Measurements from ENCODE around the gene PXN. TPM values are rescaled to one million over a fixed set of nuclear protein-coding genes. Genes with fewer than 3 reads are reported as not detected.
"Not testable (repeated sequence)": the region's sequence is repeated elsewhere in the genome, so short reads cannot be mapped to it uniquely, and the experiment has no call there.

The PXN gene
- total and polyA plus RNA-seq, 5 donors: 67.8 to 89.8 (median 79.3) TPM

GRCh38 chr12:120213182-120213581 is 52.3 kb downstream of the PXN start:
- intact Hi-C loops (cut with DNase I); ATAC-seq; H3K4me3 ChIP-seq (ENCODE audit: low read length); DNase-seq; H3K27ac ChIP-seq (ENCODE audit: low read length); H3K4me1 ChIP-seq (ENCODE audit: control insufficient read depth, insufficient read depth, low read length); H3K27me3 ChIP-seq (ENCODE audit: control insufficient read depth, insufficient read depth); H3K9me3 ChIP-seq (ENCODE audit: control insufficient read depth, low read length): not testable (repeated sequence)
- 90% methylated on average over 5 of the region's 5 CpGs for WGBS

DNA sequence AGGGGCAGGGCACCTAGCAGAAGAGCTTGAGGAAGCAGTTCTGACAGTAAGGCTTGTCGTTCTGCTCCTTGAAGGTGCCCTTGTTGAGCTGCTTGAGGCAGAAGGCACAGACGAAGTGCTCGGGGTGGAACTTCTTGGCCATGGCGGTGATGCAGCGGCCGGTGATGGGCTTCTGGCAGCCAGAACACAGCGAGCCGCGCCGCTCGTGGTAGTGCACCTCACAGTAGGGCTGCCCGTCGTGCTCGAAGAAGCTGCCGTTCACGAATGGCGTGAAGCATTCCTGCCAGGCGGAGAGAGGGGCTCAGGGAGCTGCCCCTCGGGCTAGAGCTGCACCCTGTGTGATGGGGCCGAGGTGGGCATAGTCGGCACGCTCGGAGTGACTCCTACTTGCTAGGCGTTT is 53.2 kb downstream of the PXN start:
- intact Hi-C loops (cut with DNase I): no loop called here
- DNase-seq (peak in 1 of 3 donors; percentile 52), ATAC-seq (no peak)
- Histone ChIP-seq H3K27ac (ENCODE audit: low read length) (no peak overlapping the region), H3K4me3 (ENCODE audit: low read length) (no peak overlapping the region), H3K4me1 (ENCODE audit: control insufficient read depth, insufficient read depth, low read length) (no peaks in the 10 kb centered on the region), H3K9me3 (ENCODE audit: control insufficient read depth, low read length) (no peaks in the 10 kb centered on the region), H3K27me3 (ENCODE audit: control insufficient read depth, insufficient read depth) (no peaks in the 10 kb centered on the region)
- WGBS: 95% methylated on average over 24 of the region's 24 CpGs

DNA sequence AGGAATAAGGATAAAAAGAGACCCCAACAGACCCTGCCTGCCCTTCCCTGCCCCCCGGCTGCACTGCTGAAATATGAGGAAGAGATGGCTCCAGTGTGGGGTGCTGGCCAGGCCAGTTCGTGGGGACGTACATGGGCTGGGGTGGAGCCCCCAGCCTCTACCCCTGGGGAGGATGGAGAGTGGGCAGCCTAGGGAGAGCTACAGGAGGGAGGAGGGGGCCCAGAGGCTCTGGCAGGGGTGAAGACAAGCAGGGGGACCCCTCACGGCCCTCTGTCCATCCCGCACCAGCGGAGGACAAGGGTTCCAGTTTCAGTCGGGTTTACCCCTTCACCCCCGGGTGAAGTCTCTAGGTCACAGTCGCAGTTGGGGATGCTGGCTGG is 53.6 kb downstream of the PXN start:
- Histone ChIP-seq H3K4me1 (ENCODE audit: control insufficient read depth, insufficient read depth, low read length) (no peaks in the 10 kb centered on the region), H3K4me3 (ENCODE audit: low read length) (no peak overlapping the region), H3K27ac (ENCODE audit: low read length) (no peak overlapping the region), H3K9me3 (ENCODE audit: control insufficient read depth, low read length) (no peaks in the 10 kb centered on the region), H3K27me3 (ENCODE audit: control insufficient read depth, insufficient read depth) (no peaks in the 10 kb centered on the region)
- ATAC-seq: no peak
- intact Hi-C loops (cut with DNase I): no loop called here
- WGBS: 80% methylated on average over 9 of the region's 9 CpGs
- no peak for DNase-seq

DNA sequence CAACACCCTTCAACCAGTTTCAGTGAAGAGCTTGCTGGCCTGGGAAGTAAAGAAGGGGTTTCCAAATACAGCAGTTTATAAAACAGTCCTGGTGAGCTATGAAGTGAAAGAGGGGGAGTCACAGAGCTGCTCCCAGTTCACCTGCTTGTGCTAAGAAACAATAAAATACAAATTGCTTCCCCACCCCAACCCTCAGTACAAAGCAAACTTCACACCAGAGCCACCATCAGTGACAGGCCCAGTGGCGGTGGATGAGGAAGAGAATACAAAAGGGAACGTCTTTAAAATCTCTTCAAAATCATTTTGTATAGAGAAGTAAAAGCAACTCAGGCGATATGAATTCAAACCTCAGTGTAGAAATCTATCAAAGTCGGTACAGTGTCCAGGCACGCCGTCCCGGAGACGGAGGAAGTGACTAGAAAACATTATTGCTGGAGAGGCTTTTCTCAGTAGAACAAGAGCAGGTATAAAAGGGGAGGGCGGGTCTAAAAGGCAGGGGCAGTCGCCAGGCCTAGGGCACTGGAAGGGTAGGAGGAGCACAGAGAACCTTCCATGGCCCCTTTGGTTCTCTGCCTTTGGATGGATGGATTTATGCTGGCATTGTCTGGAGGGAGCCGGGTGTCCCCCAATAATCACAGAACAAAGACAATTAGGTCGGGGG is 54.2 kb downstream of the PXN start:
- Histone ChIP-seq H3K4me3 (ENCODE audit: low read length) (no peak overlapping the region), H3K27ac (ENCODE audit: low read length) (no peak overlapping the region), H3K27me3 (ENCODE audit: control insufficient read depth, insufficient read depth) (no peaks in the 10 kb centered on the region), H3K4me1 (ENCODE audit: control insufficient read depth, insufficient read depth, low read length) (no peaks in the 10 kb centered on the region), H3K9me3 (ENCODE audit: control insufficient read depth, low read length) (no peaks in the 10 kb centered on the region)
- intact Hi-C loops (cut with DNase I): no loop called here
- ATAC-seq: no peak
- no peak for DNase-seq
- 87% methylated on average over 12 of the region's 12 CpGs for WGBS

DNA sequence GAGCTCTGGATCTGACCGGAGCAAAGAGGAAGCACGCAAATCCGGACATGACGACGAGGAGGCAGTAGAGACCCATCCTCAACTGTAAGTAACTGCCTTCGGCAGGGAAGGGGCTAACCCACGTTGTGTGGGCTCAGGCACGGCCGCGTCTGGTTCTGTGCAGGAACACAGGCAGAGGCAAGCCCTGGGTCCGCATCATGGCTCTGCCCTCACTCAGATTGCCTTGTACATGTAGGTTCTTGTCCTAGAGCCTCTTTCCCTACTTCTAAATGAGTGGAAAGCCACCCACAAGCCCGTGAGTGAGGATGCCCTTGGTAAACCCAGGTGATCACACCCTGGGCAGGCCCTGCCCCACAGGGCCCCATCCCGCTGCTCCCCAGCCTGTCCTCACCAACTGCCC is 55.7 kb downstream of the PXN start:
- Histone ChIP-seq H3K27ac (ENCODE audit: low read length) (no peak overlapping the region), H3K9me3 (ENCODE audit: control insufficient read depth, low read length) (no peaks in the 10 kb centered on the region), H3K4me1 (ENCODE audit: control insufficient read depth, insufficient read depth, low read length) (no peaks in the 10 kb centered on the region), H3K27me3 (ENCODE audit: control insufficient read depth, insufficient read depth) (no peaks in the 10 kb centered on the region), H3K4me3 (ENCODE audit: low read length) (no peak overlapping the region)
- intact Hi-C loops (cut with DNase I): no loop called here
- no peak for DNase-seq
- ATAC-seq: peak in 1 of 2 donors; percentile 22
- 92% methylated on average over 13 of the region's 13 CpGs for WGBS

- Histone ChIP-seq H3K27ac (ENCODE audit: low read length) (no peak overlapping the region), H3K27me3 (ENCODE audit: control insufficient read depth, insufficient read depth) (no peaks in the 10 kb centered on the region), H3K4me3 (ENCODE audit: low read length) (no peak overlapping the region), H3K4me1 (ENCODE audit: control insufficient read depth, insufficient read depth, low read length) (no peaks in the 10 kb centered on the region), H3K9me3 (ENCODE audit: control insufficient read depth, low read length) (no peaks in the 10 kb centered on the region)
- 93% methylated on average over 13 of the region's 13 CpGs for WGBS
- ATAC-seq: no peak
- intact Hi-C loops (cut with DNase I): no loop called here
- peak in 1 of 3 donors; percentile 56 for DNase-seq
These were observed 58.3 kb downstream of the PXN start for GRCh38 chr12:120207227-120207626.

GRCh38 chr12:120206781-120207180 is 58.7 kb downstream of the PXN start:
- H3K4me3 ChIP-seq (ENCODE audit: low read length); DNase-seq; H3K27ac ChIP-seq (ENCODE audit: low read length); H3K9me3 ChIP-seq (ENCODE audit: control insufficient read depth, low read length); H3K4me1 ChIP-seq (ENCODE audit: control insufficient read depth, insufficient read depth, low read length); ATAC-seq; intact Hi-C loops (cut with DNase I); H3K27me3 ChIP-seq (ENCODE audit: control insufficient read depth, insufficient read depth): not testable (repeated sequence)
- 94% methylated on average over 5 of the region's 5 CpGs for WGBS

- intact Hi-C loops (cut with DNase I): no loop called here
- DNase-seq: no peak
- H3K9me3 ChIP-seq (ENCODE audit: control insufficient read depth, low read length): no peaks in the 10 kb centered on the region
- ATAC-seq: no peak
- peaks cover 2% of the 10 kb centered on the region for H3K4me1 ChIP-seq (ENCODE audit: control insufficient read depth, insufficient read depth, low read length)
- H3K27ac ChIP-seq (ENCODE audit: low read length): no peak overlapping the region
- no peaks in the 10 kb centered on the region for H3K27me3 ChIP-seq (ENCODE audit: control insufficient read depth, insufficient read depth)
- 92% methylated on average over 10 of the region's 10 CpGs for WGBS
- H3K4me3 ChIP-seq (ENCODE audit: low read length): no peak overlapping the region
These were observed 59.3 kb downstream of the PXN start for GRCh38 chr12:120206228-120206627.

GRCh38 chr12:120204171-120204570 is 61.4 kb downstream of the PXN start:
- Histone ChIP-seq H3K9me3 (ENCODE audit: control insufficient read depth, low read length) (no peaks in the 10 kb centered on the region), H3K27me3 (ENCODE audit: control insufficient read depth, insufficient read depth) (no peaks in the 10 kb centered on the region), H3K27ac (ENCODE audit: low read length) (no peak overlapping the region), H3K4me1 (ENCODE audit: control insufficient read depth, insufficient read depth, low read length) (peaks cover 6% of the 10 kb centered on the region), H3K4me3 (ENCODE audit: low read length) (no peak overlapping the region)
- DNase-seq: no peak
- WGBS: 94% methylated on average over 7 of the region's 7 CpGs
- intact Hi-C loops (cut with DNase I): no loop called here
- no peak for ATAC-seq

GRCh38 chr12:120200364-120200800 is 65.1 kb downstream of the PXN start:
- H3K4me3 ChIP-seq (ENCODE audit: low read length): peak overlapping the region; percentile 91
- no peaks in the 10 kb centered on the region for H3K27me3 ChIP-seq (ENCODE audit: control insufficient read depth, insufficient read depth)
- H3K9me3 ChIP-seq (ENCODE audit: control insufficient read depth, low read length): no peaks in the 10 kb centered on the region
- DNase-seq: no peak
- peak in 1 of 2 donors; percentile 3 for ATAC-seq
- intact Hi-C loops (cut with DNase I): no loop called here
- WGBS: 2% methylated on average over 16 of the region's 16 CpGs
- H3K27ac ChIP-seq (ENCODE audit: low read length): peak overlapping the region; percentile 86
- H3K4me1 ChIP-seq (ENCODE audit: control insufficient read depth, insufficient read depth, low read length): peaks cover 8% of the 10 kb centered on the region

GRCh38 chr12:120199595-120200306 is 65.8 kb downstream of the PXN start:
- DNase-seq: peak in 2 of 3 donors; percentile 44 to 60
- no peaks in the 10 kb centered on the region for H3K9me3 ChIP-seq (ENCODE audit: control insufficient read depth, low read length)

More at GRCh38 chr12:120199595-120200306, 65.8 kb downstream of the PXN start:
- WGBS: 17% methylated on average over 12 of the region's 12 CpGs
- Histone ChIP-seq H3K27me3 (ENCODE audit: control insufficient read depth, insufficient read depth) (no peaks in the 10 kb centered on the region), H3K4me1 (ENCODE audit: control insufficient read depth, insufficient read depth, low read length) (peaks cover 12% of the 10 kb centered on the region), H3K27ac (ENCODE audit: low read length) (peak overlapping the region; percentile 86), H3K4me3 (ENCODE audit: low read length) (peak overlapping the region; percentile 91)
- peak; percentile 46 to 48 for ATAC-seq
- intact Hi-C loops (cut with DNase I): no loop called here

Measured in right cardiac atrium (tissue), 5 donors.